HepG2 (cell line): Measurements from ENCODE around the gene AMHR2. TPM values are rescaled to one million over a fixed set of nuclear protein-coding genes. Genes with fewer than 3 reads are reported as not detected.

Experiments
- ATAC-seq: fragments of 200-7000 bp; cut with Tn5 transposase; 3 replicates; pipeline ENCODE4 v1.9.1; 2020; ENCODE audit warnings: mild to moderate bottlenecking, moderate library complexity
- BruUV-seq: library from RNA; stranded (reverse); fragments of 400-500 nt; replicated peaks from 2 replicates; lab custom pipeline; 2021; lab: Mats Ljungman, UMichigan
- CTCF ChIA-PET: fragments of 300-600 bp; formaldehyde crosslinking; extraction: SDS; loops from one replicate; lab custom pipeline; 2021; ENCODE audit warnings: low total read pairs, inconsistent platforms, low intra/inter-chr PET ratio; lab: Yijun Ruan, JAX
- POLR2A ChIA-PET: fragments of 350-600 bp; sonication (Branson Sonifier 250); formaldehyde crosslinking; loops from one replicate; lab custom pipeline; 2020; ENCODE audit warnings: antibody characterized with exemption, inconsistent platforms; lab: Yijun Ruan, JAX
- DNase-seq: peaks from one replicate; pipeline ENCODE4 v3.0.0-alpha.2; 2015; ENCODE audit warnings: low spot score
- FAIRE-seq: peaks from 3 replicates; lab custom pipeline; 2011; peaks lifted over from hg19 to GRCh38; lab: Jason Lieb, UNC
- H2AFZ ChIP-seq: one replicate; pipeline ENCODE4 v1.6.1; 2011; ENCODE audit warnings: low read length, inconsistent platforms
- H3K27ac ChIP-seq: fragments of 300-600 bp; 3 replicates; pipeline ENCODE4 v1.8.0; 2011; ENCODE audit warnings: mixed run types, mild to moderate bottlenecking, mixed read lengths, low read length, inconsistent platforms; ENCODE audit not compliant: insufficient read depth; ENCODE audit errors: extremely low read length
- H3K27me3 ChIP-seq, 2 experiments: fragments of 200-600 bp in 1 of 2; 2 replicates in 1 of 2; 3 replicates in 1 of 2; pipeline versions ENCODE4 v1.6.0 to v1.8.0; 2011; ENCODE audit warnings: low read length in 2 of 2, mild to moderate bottlenecking in 2 of 2, moderate library complexity in 2 of 2, inconsistent platforms in 1 of 2; ENCODE audit not compliant: insufficient read depth in 2 of 2, control insufficient read depth in 1 of 2
- H3K36me3 ChIP-seq, 2 experiments: fragments of 200-600 bp in 1 of 2; replicated peaks in 1 of 2; 2 replicates in 1 of 2; 3 replicates in 1 of 2; pipeline versions ENCODE4 v1.5.1 to v1.8.0; 2011; ENCODE audit warnings: low read length in 2 of 2, inconsistent platforms in 1 of 2; ENCODE audit not compliant: insufficient read depth in 2 of 2, control insufficient read depth in 1 of 2
- H3K4me1 ChIP-seq: 2 replicates; pipeline ENCODE4 v1.5.1; 2012; ENCODE audit warnings: low read length, inconsistent platforms; ENCODE audit not compliant: insufficient read depth
- H3K4me2 ChIP-seq: 2 replicates; pipeline ENCODE4 v1.6.0; 2011; ENCODE audit warnings: low read depth, low read length, inconsistent platforms
- H3K4me3 ChIP-seq, 3 experiments: fragments of 200-600 bp in 1 of 3; sonication (generic), shearing (Covaris generic) in 1 of 3; replicated peaks in 1 of 3; 2 replicates each; pipeline ENCODE4 v1.5.1; 2011 to 2016; ENCODE audit warnings: low read length in 3 of 3, inconsistent platforms in 2 of 3, low read depth in 2 of 3, mild to moderate bottlenecking in 2 of 3, control low read depth in 1 of 3, mixed read lengths in 1 of 3; ENCODE audit not compliant: insufficient read depth in 1 of 3
- H3K79me2 ChIP-seq: one replicate; pipeline ENCODE4 v1.6.1; 2011; ENCODE audit warnings: low read length, inconsistent platforms; ENCODE audit not compliant: insufficient read depth
- H3K9ac ChIP-seq: 2 replicates; pipeline ENCODE4 v1.6.0; 2011; ENCODE audit warnings: mild to moderate bottlenecking, low read depth, low read length, inconsistent platforms; ENCODE audit not compliant: insufficient read depth
- H3K9me3 ChIP-seq: 2 replicates; pipeline ENCODE4 v1.5.1; 2012; ENCODE audit warnings: mild to moderate bottlenecking, low read length
- H4K20me1 ChIP-seq: 2 replicates; pipeline ENCODE4 v1.6.0; 2011; ENCODE audit warnings: inconsistent platforms, mild to moderate bottlenecking, low read length, moderate library complexity; ENCODE audit not compliant: insufficient read depth
- ATAD3A ChIP-seq: sonication (generic); formaldehyde crosslinking; IDR thresholded peaks from 2 replicates; pipeline ENCODE4 v1.4.0; 2020; ENCODE audit warnings: missing genetic modification reagents
- ATF7 ChIP-seq, 2 experiments: fragments of 450-650 bp in 1 of 2; sonication (generic) in 1 of 2; formaldehyde crosslinking in 1 of 2; IDR thresholded peaks; 2 replicates each; pipeline versions ENCODE4 v1.4.0 to v1.6.1; 2016 to 2020; ENCODE audit warnings: antibody characterized with exemption in 1 of 2, mild to moderate bottlenecking in 1 of 2, missing genetic modification reagents in 1 of 2
- DNMT1 ChIP-seq: sonication (generic); formaldehyde crosslinking; IDR thresholded peaks from 2 replicates; pipeline ENCODE4 v1.5.1; 2020; ENCODE audit warnings: mild to moderate bottlenecking, missing genetic modification reagents
- GLI4 ChIP-seq: sonication (generic); formaldehyde crosslinking; IDR thresholded peaks from 2 replicates; pipeline ENCODE4 v1.5.1; 2020; ENCODE audit warnings: missing genetic modification reagents, mild to moderate bottlenecking, moderate library complexity, borderline replicate concordance
- GRHL1 ChIP-seq: sonication (generic); formaldehyde crosslinking; conservative IDR thresholded peaks from 2 replicates; pipeline ENCODE4 v1.8.0; 2022; ENCODE audit warnings: missing genetic modification reagents
- HOXA5 ChIP-seq: sonication (generic); formaldehyde crosslinking; IDR thresholded peaks from 2 replicates; pipeline ENCODE4 v1.4.0; 2020; ENCODE audit warnings: missing genetic modification reagents
- ISL2 ChIP-seq: sonication (generic); formaldehyde crosslinking; IDR thresholded peaks from 2 replicates; pipeline ENCODE4 v1.5.0; 2020; ENCODE audit warnings: missing genetic modification reagents
- KAT7 ChIP-seq: IDR thresholded peaks from 2 replicates; pipeline ENCODE4 v1.6.1; 2018; ENCODE audit warnings: borderline replicate concordance, missing compliant biosample characterization
- KDM2A ChIP-seq: sonication (generic); formaldehyde crosslinking; IDR thresholded peaks from 2 replicates; pipeline ENCODE4 v1.4.0; 2020; ENCODE audit warnings: low read depth, missing genetic modification reagents, borderline replicate concordance
- KDM5A ChIP-seq: fragments of 200-600 bp; sonication (generic); IDR thresholded peaks from 2 replicates; pipeline ENCODE4 v1.7.0; 2018; ENCODE audit warnings: antibody characterized with exemption, mild to moderate bottlenecking, low read length, borderline replicate concordance
- MED1 ChIP-seq: sonication (generic); formaldehyde crosslinking; IDR thresholded peaks from 2 replicates; pipeline ENCODE4 v1.4.0; 2020; ENCODE audit warnings: missing genetic modification reagents
- MYC ChIP-seq: sonication (generic); formaldehyde crosslinking; IDR thresholded peaks from 2 replicates; pipeline ENCODE4 v1.9.0; 2021; ENCODE audit warnings: missing genetic modification reagents, borderline replicate concordance
- NFE2L1 ChIP-seq: sonication (generic); formaldehyde crosslinking; IDR thresholded peaks from 2 replicates; pipeline ENCODE4 v1.4.0; 2020; ENCODE audit warnings: missing genetic modification reagents, mild to moderate bottlenecking, borderline replicate concordance
- RAD21 ChIP-seq: fragments of 450-650 bp; formaldehyde crosslinking; IDR thresholded peaks from 2 replicates; pipeline ENCODE4 v1.5.0; 2020; ENCODE audit warnings: mild to moderate bottlenecking
- SAP130 ChIP-seq: IDR thresholded peaks from 2 replicates; pipeline ENCODE4 v1.6.1; 2016; ENCODE audit warnings: low read depth
- SIN3A ChIP-seq: IDR thresholded peaks from 2 replicates; pipeline ENCODE4 v1.6.1; 2011; ENCODE audit warnings: low read depth, mild to moderate bottlenecking, control low read depth, low read length, borderline replicate concordance
- STAG1 ChIP-seq: sonication (generic); formaldehyde crosslinking; IDR thresholded peaks from 2 replicates; pipeline ENCODE4 v1.4.0; 2020; ENCODE audit warnings: missing genetic modification reagents
- TBX3 ChIP-seq: fragments of 450-650 bp; IDR thresholded peaks from 2 replicates; pipeline ENCODE4 v1.6.1; 2017; ENCODE audit warnings: antibody characterized with exemption, mild to moderate bottlenecking, inconsistent platforms, borderline replicate concordance
- ZNF256 ChIP-seq: sonication (generic); formaldehyde crosslinking; conservative IDR thresholded peaks from 2 replicates; pipeline ENCODE4 v1.4.0; 2020; ENCODE audit warnings: missing genetic modification reagents
- ZNF883 ChIP-seq: sonication (generic); formaldehyde crosslinking; IDR thresholded peaks from 2 replicates; pipeline ENCODE4 v1.5.1; 2020; ENCODE audit warnings: mild to moderate bottlenecking, missing genetic modification reagents; ENCODE audit errors: not compliant biosample characterization
- WGBS: methylation state at CpG from one replicate; pipeline ENCODE4 v1.1.6; 2017; ENCODE audit warnings: low lambda C conversion rate; 5-methylcytosine and 5-hydroxymethylcytosine counted together
- in situ Hi-C: cut with HindIII; loops from 2 replicates; pipeline ENCODE4 v1.10.0; 2017; ENCODE audit warnings: low pct_unique_long_range_greater_than_20kb; ENCODE audit not compliant: extremely low pct_ligation_motif_present
- intact Hi-C: fragments of 100-400 bp; cut with micrococcal nuclease; formaldehyde crosslinking; loops from one replicate; pipeline ENCODE4 v1.10.0; 2022; ENCODE audit not compliant: unreplicated experiment
- polyA plus RNA-seq, 8 experiments: library from polyadenylated mRNA; depleted of rRNA in 3 of 8; stranded (reverse) in 7 of 8; unstranded in 1 of 8; fragments of >200 nt; fragmentation: Illumina TruSeq in 4 of 8; extraction: Trizol in 4 of 8; gene quantifications; 2 replicates each; pipeline versions ENCODE4 v1.2.1 to v1.2.3, GENCODE V29; 2011 to 2016; ENCODE audit warnings: low read depth in 4 of 8, missing spikeins in 1 of 8, mixed read lengths in 1 of 8; ENCODE audit not compliant: insufficient read depth in 1 of 8
- total RNA-seq, 5 experiments: library from RNA; depleted of rRNA; stranded (reverse); fragments of >200 nt; fragmentation: Illumina TruSeq; extraction: Trizol; gene quantifications; 2 replicates each; pipeline ENCODE4 v1.2.3, GENCODE V29; 2016; ENCODE audit warnings: low read depth in 1 of 5
- TF ChIP-seq, protein P1 (sequence below): sonication (generic); formaldehyde crosslinking; IDR thresholded peaks from 2 replicates; pipeline ENCODE4 v1.5.0; 2020; ENCODE audit warnings: missing genetic modification reagents
- TF ChIP-seq, protein P2 (sequence below): IDR thresholded peaks from 2 replicates; pipeline ENCODE4 v1.6.1; 2016; ENCODE audit warnings: low read depth, borderline replicate concordance

Gene AMHR2
- total and polyA plus RNA-seq, 2 of the 13 experiments (the other 11 are each of a cell fraction or from before 2014, with no cell fraction given) = 0.24 to 0.58 TPM

- no peaks in the 10 kb centered on the region for H4K20me1 ChIP-seq
- ATAC-seq = peak; percentile 97
- peak; percentile 98 for DNase-seq
- no peaks in the 10 kb centered on the region for H3K9me3 ChIP-seq
- H3K4me3 ChIP-seq = peak within 1 kb of the TSS; percentile 71 to 78 (median 77)
- BruUV-seq = TSS peak; percentile 99
- peak within 1 kb of the TSS; percentile 95 for H3K4me2 ChIP-seq
- ChIA-PET CTCF (no interaction called here), POLR2A (interaction anchor here (0.6 to 3.1 kb wide), 28 partner anchors 9 to 397 kb away, joined by 3 to 25 read pairs (median 4); partner anchors contain the start of genes AAAS, MYG1, PFDN5 and SP1)
- FAIRE-seq = peak; percentile 85
- H3K27me3 ChIP-seq = no peaks in the 10 kb centered on the region; a peak in 1 of 5 replicates
- H3K4me1 ChIP-seq = peaks cover 50% of the 10 kb centered on the region
- H3K27ac ChIP-seq = peak within 1 kb of the TSS; percentile 90
- intact Hi-C loops (no loop called here), in situ Hi-C loops (no loop called here)
- peak within 1 kb of the TSS; percentile 79 for H3K9ac ChIP-seq
- peaks cover 15% of the 10 kb centered on the region for H3K79me2 ChIP-seq
- peaks cover 0 to 14% of the 10 kb centered on the region in 2 experiments; a peak in 4 of 5 replicates for H3K36me3 ChIP-seq
- 2% methylated on average over 28 of the region's 31 CpGs for WGBS
- H2AFZ ChIP-seq = peak within 1 kb of the TSS; percentile 35
- TF ChIP-seq GRHL1 (CRISPR knock-in tag) (no peak), MYC (CRISPR knock-in tag) (peak; percentile 29; the same call in 1 of the 2 replicates), MED1 (CRISPR knock-in tag) (peak; percentile 42; the same call in 1 of the 2 replicates), GLI4 (CRISPR knock-in tag) (no peak; the same call in 1 of the 2 replicates), ZNF256 (CRISPR knock-in tag) (0 out of 2 replicates have a peak, but pooled peaks have one; percentile 55), ZNF883 (CRISPR knock-in tag) (no peak), KAT7 (no peak), KDM5A (peak; percentile 56; the same call in 1 of the 2 replicates), ATF7 (IDR thresholded peaks at IDR 0.05) (no peak), ATF7 (CRISPR knock-in tag; IDR thresholded peaks at IDR 0.05) (no peak), DNMT1 (CRISPR knock-in tag) (no peak), NFE2L1 (CRISPR knock-in tag) (no peak), ISL2 (no peak), KDM2A (peak; percentile 19; the same call in 1 of the 2 replicates), SIN3A (peak; percentile 86; the same call in 1 of the 2 replicates), TBX3 (no peak), STAG1 (CRISPR knock-in tag) (no peak), SAP130 (CRISPR knock-in tag) (peak; percentile 90), RAD21 (CRISPR knock-in tag) (0 out of 2 replicates have a peak, but pooled peaks have one; percentile 8), HOXA5 (CRISPR knock-in tag) (peak; percentile 91), ATAD3A (CRISPR knock-in tag) (no peak)
- TF ChIP-seq, protein P1, sequence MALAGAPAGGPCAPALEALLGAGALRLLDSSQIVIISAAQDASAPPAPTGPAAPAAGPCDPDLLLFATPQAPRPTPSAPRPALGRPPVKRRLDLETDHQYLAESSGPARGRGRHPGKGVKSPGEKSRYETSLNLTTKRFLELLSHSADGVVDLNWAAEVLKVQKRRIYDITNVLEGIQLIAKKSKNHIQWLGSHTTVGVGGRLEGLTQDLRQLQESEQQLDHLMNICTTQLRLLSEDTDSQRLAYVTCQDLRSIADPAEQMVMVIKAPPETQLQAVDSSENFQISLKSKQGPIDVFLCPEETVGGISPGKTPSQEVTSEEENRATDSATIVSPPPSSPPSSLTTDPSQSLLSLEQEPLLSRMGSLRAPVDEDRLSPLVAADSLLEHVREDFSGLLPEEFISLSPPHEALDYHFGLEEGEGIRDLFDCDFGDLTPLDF (CRISPR knock-in tag) = no peak
- TF ChIP-seq, protein P2, sequence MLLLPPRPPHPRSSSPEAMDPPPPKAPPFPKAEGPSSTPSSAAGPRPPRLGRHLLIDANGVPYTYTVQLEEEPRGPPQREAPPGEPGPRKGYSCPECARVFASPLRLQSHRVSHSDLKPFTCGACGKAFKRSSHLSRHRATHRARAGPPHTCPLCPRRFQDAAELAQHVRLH = peak; percentile 17; the same call in 1 of the 2 replicates
Measured at GRCh38 chr12:53441040-53441833, 17.6 kb downstream of the AMHR2 start, which contains the start of gene PRR13. Gene PRR13 (plus strand): TSS chr12:53441734. CDS start chr12:53442715, 981 bp downstream.
